ENCODE measurements around the gene ROMO1.

ROMO1 gene

GRCh38 chr20:35695978-35696377 lies 3.2 kb upstream of the ROMO1 start:
- H3K4me3 ChIP-seq (ENCODE audit: low read length), result no peak overlapping the region
- DNase-seq (ENCODE audit: low read depth), result no peak
- TF ChIP-seq, protein P1, sequence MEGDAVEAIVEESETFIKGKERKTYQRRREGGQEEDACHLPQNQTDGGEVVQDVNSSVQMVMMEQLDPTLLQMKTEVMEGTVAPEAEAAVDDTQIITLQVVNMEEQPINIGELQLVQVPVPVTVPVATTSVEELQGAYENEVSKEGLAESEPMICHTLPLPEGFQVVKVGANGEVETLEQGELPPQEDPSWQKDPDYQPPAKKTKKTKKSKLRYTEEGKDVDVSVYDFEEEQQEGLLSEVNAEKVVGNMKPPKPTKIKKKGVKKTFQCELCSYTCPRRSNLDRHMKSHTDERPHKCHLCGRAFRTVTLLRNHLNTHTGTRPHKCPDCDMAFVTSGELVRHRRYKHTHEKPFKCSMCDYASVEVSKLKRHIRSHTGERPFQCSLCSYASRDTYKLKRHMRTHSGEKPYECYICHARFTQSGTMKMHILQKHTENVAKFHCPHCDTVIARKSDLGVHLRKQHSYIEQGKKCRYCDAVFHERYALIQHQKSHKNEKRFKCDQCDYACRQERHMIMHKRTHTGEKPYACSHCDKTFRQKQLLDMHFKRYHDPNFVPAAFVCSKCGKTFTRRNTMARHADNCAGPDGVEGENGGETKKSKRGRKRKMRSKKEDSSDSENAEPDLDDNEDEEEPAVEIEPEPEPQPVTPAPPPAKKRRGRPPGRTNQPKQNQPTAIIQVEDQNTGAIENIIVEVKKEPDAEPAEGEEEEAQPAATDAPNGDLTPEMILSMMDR (conservative IDR thresholded peaks at IDR 0.05; ENCODE audit: low read depth, low read length), result no peak

DNA sequence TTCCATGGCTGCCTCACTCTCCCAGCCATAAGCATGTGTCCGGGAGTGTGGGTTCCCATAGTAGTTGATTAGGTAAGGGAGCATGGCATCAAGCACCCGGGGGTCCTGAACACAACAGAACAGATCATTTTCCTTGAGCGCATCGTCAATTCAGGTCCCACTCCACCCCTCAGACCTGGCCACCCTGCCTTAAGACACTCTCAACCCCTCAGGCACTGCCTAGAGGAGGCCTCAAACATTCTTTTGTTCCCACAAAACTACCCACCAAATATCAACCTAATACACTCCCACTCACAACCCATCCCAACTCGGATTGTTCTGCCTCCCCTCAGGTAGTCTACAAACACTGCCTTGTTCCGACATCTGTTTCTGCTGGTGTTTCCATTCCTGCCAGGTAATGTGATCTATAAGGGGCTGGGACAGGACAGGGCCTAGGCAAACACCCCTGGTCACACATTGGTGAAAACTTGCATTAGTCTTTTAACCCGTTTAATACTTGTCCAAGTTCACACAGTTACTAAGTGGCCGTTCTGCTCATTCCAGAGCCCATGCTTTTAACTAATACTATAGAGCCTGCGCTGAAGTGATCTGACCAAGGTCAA lies 1.4 kb upstream of the ROMO1 start:
- no peak for DNase-seq (ENCODE audit: low read depth)
- TF ChIP-seq, protein P1 (conservative IDR thresholded peaks at IDR 0.05; ENCODE audit: low read depth, low read length), result no peak
- peak overlapping the region; percentile 94 for H3K4me3 ChIP-seq (ENCODE audit: low read length)

DNA sequence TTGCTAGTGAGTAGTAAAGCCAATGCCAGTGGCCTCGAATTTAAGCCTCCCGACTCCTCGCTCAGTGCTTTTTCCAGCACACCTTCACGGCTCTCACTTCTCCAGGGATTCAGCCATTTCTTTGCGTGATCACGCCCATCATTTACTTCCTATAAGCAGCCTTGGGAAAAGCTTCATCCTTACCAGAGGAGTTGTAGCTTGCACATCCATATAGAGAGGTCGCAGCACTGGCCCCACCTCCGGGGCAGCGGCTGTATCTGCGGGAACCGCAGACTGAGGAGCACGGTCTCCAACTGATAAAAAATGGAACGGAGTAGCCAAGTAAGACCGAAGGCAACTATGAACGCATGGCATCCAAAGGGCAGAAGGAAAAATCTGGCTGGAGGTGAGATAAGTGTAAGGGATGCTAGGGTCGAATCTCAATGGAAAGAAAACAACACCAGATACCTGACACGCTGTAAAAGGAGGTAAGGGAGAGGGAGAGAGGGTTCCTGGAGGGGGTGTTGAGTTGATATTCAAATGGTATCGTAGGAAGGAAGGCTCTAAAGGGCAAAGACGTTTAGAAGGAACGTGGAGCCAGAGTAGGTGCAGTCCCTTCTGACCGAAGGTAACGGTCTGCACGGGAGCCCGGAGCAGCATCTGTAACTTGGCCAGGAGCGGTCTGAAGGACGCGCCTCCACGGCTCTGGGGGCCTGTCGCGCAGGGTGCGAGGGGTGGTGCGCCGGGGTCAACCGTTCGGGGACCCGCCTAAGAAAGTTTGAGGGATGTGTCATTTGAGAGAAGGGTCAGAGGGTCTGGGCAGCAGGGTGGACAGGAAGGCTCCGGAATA lies 693 bp upstream of the ROMO1 start:
- H3K4me3 ChIP-seq (ENCODE audit: low read length), result peak overlapping the region; percentile 94
- DNase-seq (ENCODE audit: low read depth), result no peak
- TF ChIP-seq, protein P1 (conservative IDR thresholded peaks at IDR 0.05; ENCODE audit: low read depth, low read length), result no peak

- TF ChIP-seq, protein P1 (conservative IDR thresholded peaks at IDR 0.05; ENCODE audit: low read depth, low read length), result no peak
- DNase-seq (ENCODE audit: low read depth), result no peak
- peak overlapping the region; percentile 94 for H3K4me3 ChIP-seq (ENCODE audit: low read length)
Observed at GRCh38 chr20:35699957-35700624, 886 bp downstream of the ROMO1 start.

DNA sequence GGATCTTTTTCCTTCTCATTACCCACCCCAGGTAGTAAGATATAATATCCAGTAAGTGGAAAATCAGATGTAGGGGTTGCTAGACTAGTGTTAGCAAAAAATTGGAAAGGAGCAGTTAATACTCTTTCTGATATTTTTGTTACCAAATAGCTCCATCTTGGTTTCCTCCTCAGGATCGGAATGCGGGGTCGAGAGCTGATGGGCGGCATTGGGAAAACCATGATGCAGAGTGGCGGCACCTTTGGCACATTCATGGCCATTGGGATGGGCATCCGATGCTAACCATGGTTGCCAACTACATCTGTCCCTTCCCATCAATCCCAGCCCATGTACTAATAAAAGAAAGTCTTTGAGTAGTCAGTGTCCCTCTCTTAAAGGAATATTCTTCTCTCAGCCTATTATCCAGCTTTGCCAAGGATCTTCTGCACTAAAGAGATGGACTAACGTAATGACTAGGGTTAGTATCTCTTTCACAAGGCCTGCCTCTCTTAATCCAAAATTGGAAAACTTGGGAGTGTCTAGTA lies 1.5 kb downstream of the ROMO1 start:
- H3K4me3 ChIP-seq (ENCODE audit: low read length), result no peak overlapping the region
- TF ChIP-seq, protein P1 (conservative IDR thresholded peaks at IDR 0.05; ENCODE audit: low read depth, low read length), result no peak
- DNase-seq (ENCODE audit: low read depth), result no peak

- H3K4me3 ChIP-seq (ENCODE audit: low read length), result no peak overlapping the region
- no peak for DNase-seq (ENCODE audit: low read depth)
Observed at GRCh38 chr20:35702051-35702823, 3.0 kb downstream of the ROMO1 start.

More at GRCh38 chr20:35702051-35702823, 3.0 kb downstream of the ROMO1 start:
- TF ChIP-seq, protein P1 (conservative IDR thresholded peaks at IDR 0.05; ENCODE audit: low read depth, low read length), result no peak
